ACC112 (cell line): ENCODE results near the gene HSPD1.
A peak's percentile ranks its signal among the peaks of the same experiment; 100 is the strongest.

Experiments
- H2AFZ ChIP-seq: fragments of 200-600 bp; sonication (generic); one replicate; pipeline ENCODE4 v1.6.0; 2017; ENCODE audit warnings: antibody characterized with exemption, low read length; ENCODE audit not compliant: unreplicated experiment
- H3K27ac ChIP-seq: fragments of 200-600 bp; sonication (generic); 2 replicates; pipeline ENCODE4 v1.5.1; 2014; ENCODE audit warnings: low read depth, mild to moderate bottlenecking, antibody characterized with exemption, low read length, moderate library complexity
- H3K27me3 ChIP-seq: fragments of 200-600 bp; sonication (generic); 2 replicates; pipeline ENCODE4 v1.6.1; 2014; ENCODE audit warnings: mild to moderate bottlenecking, antibody characterized with exemption, low read length, moderate library complexity, mixed read lengths; ENCODE audit not compliant: insufficient read depth
- H3K36me3 ChIP-seq: fragments of 200-600 bp; sonication (generic); 2 replicates; pipeline ENCODE4 v1.6.1; 2016; ENCODE audit warnings: mild to moderate bottlenecking, antibody characterized with exemption, low read length, moderate library complexity, mixed read lengths; ENCODE audit not compliant: insufficient read depth
- H3K4me1 ChIP-seq: fragments of 200-600 bp; sonication (generic); one replicate; pipeline ENCODE4 v1.6.1; 2016; ENCODE audit warnings: low read length, mixed read lengths; ENCODE audit not compliant: insufficient read depth, unreplicated experiment, control insufficient read depth
- H3K4me3 ChIP-seq: fragments of 200-600 bp; sonication (generic); 2 replicates; pipeline ENCODE4 v1.5.1; 2014; ENCODE audit warnings: mild to moderate bottlenecking, low read depth, low read length
- H3K79me2 ChIP-seq: fragments of 200-600 bp; sonication (generic); one replicate; pipeline ENCODE4 v1.6.0; 2016; ENCODE audit warnings: low read length; ENCODE audit not compliant: control insufficient read depth, unreplicated experiment, insufficient read depth

The HSPD1 gene

GRCh38 chr2:197499594-197500502 is at the start of gene HSPD1, which contains the start of gene HSPE1:
Gene HSPD1, minus strand, starts transcription at chr2:197499840. Its CDS starts 992 bp downstream, at chr2:197498848.
Gene HSPE1, plus strand, starts transcription at chr2:197500379. Its CDS starts 58 bp downstream, at chr2:197500437.
- Histone ChIP-seq H3K36me3 (peaks cover 44% of the 10 kb centered on the region), H2AFZ (peak within 1 kb of the TSS; percentile 65), H3K79me2 (peaks cover 85% of the 10 kb centered on the region), H3K27me3 (no peaks in the 10 kb centered on the region), H3K4me3 (peak within 1 kb of the TSS; percentile 99), H3K4me1 (peaks cover 44% of the 10 kb centered on the region), H3K27ac (peak within 1 kb of the TSS; percentile 73)

DNA sequence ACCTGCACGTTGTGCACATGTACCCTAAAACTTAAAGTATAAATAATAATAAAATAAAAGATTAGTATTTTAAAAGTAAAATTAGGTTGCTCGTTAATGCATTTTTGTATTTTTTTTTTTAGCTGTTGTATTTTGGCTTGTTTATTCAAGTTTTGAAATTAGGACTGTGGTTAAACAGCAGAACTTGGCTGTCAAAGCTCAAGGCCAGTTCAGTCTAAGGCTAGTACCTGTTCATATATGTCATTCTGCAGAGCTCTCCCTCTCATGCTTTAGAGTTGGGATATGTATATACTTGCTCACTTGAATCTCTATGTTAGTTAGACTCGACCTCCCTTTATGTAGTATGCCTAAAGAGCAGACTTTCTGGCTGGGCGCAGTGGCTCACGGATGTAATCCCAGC is 48.9 kb upstream of the HSPD1 start:
- Histone ChIP-seq H3K27me3 (no peaks in the 10 kb centered on the region), H3K4me1 (no peaks in the 10 kb centered on the region), H2AFZ (no peak overlapping the region), H3K27ac (no peak overlapping the region), H3K36me3 (peaks cover 13% of the 10 kb centered on the region), H3K79me2 (peaks cover 3% of the 10 kb centered on the region), H3K4me3 (no peak overlapping the region)

- no peak overlapping the region for H3K4me3 ChIP-seq
- H3K36me3 ChIP-seq: peaks cover 20% of the 10 kb centered on the region
- H3K4me1 ChIP-seq: no peaks in the 10 kb centered on the region
- no peak overlapping the region for H2AFZ ChIP-seq
- peaks cover 3% of the 10 kb centered on the region for H3K79me2 ChIP-seq
- H3K27ac ChIP-seq: no peak overlapping the region
- H3K27me3 ChIP-seq: no peaks in the 10 kb centered on the region
Measured at GRCh38 chr2:197547163-197547900, 47.7 kb upstream of the HSPD1 start.

GRCh38 chr2:197543206-197543605 is 43.6 kb upstream of the HSPD1 start:
- Histone ChIP-seq H3K27me3 (no peaks in the 10 kb centered on the region), H3K4me3 (no peak overlapping the region), H3K79me2 (peaks cover 15% of the 10 kb centered on the region), H2AFZ (no peak overlapping the region), H3K4me1 (peaks cover 4% of the 10 kb centered on the region), H3K27ac (no peak overlapping the region), H3K36me3 (peaks cover 34% of the 10 kb centered on the region)

DNA sequence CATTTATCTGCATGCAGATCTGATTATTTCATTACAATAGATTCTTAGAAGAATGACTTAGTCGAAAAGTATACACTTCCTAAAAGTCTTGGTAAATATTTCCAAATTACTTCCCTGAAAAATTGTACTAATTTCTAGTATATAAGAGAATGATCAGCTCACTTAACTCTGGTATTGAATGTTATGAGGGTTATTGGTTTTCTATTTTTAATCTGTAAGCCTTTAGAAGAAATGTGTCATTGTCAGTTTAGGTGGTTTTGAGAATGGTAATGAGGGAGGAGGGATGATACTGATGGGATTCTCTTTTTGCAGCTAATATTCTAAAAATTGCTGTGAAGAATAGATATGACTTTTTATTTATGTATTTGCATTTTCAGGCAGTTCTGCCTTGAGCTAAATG is 40.1 kb upstream of the HSPD1 start:
- Histone ChIP-seq H3K4me1 (peaks cover 4% of the 10 kb centered on the region), H3K79me2 (peaks cover 37% of the 10 kb centered on the region), H2AFZ (no peak overlapping the region), H3K27me3 (no peaks in the 10 kb centered on the region), H3K4me3 (no peak overlapping the region), H3K27ac (no peak overlapping the region), H3K36me3 (peaks cover 38% of the 10 kb centered on the region)

DNA sequence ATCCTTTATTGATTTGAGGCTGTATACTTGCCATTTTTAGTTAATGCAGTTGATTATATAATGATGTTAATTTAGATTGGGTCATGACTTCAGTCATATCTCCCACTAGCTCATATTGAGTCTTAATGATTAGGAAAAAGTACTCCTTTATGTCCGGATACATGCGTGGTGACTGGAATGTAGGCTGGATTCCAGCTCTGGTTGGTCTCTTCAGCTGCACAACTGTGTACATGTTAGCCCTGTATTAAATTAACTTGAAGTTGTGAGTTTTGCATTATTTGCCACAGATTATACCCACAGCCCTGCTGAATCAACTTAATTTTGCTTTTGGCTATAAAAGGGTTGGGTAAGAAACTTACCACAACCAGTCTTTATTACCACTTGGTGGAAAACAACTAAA is 38.8 kb upstream of the HSPD1 start:
- no peak overlapping the region for H3K4me3 ChIP-seq
- H3K36me3 ChIP-seq: peaks cover 36% of the 10 kb centered on the region
- peaks cover 46% of the 10 kb centered on the region for H3K79me2 ChIP-seq

DNA sequence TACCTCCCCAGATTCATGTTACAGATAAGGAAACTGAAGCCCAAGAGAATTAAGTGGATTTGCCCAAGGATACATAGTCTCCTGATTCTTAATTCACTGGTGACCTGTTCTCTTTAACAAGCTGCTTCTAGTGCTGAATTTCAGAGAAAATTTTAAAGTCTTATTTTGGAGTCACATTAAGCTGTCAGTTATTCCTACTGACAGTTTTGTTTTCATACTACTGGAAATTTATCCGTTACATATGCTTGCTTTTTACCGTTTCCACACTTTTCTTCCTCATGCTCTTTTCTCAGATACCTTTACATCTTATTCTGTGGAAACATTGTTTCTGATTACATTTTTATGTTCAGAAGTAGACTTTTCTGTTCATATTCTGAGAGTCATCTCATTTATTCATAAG is 17.5 kb upstream of the HSPD1 start:
- Histone ChIP-seq H2AFZ (no peak overlapping the region), H3K4me1 (peaks cover 18% of the 10 kb centered on the region), H3K79me2 (peaks cover 67% of the 10 kb centered on the region), H3K36me3 (no peaks in the 10 kb centered on the region), H3K27me3 (no peaks in the 10 kb centered on the region), H3K4me3 (peak overlapping the region; percentile 79), H3K27ac (no peak overlapping the region)

More for the DNA sequence above, 38.8 kb upstream of the HSPD1 start:
- H2AFZ ChIP-seq: no peak overlapping the region
- no peak overlapping the region for H3K27ac ChIP-seq
- H3K27me3 ChIP-seq: no peaks in the 10 kb centered on the region
- peaks cover 8% of the 10 kb centered on the region for H3K4me1 ChIP-seq

DNA sequence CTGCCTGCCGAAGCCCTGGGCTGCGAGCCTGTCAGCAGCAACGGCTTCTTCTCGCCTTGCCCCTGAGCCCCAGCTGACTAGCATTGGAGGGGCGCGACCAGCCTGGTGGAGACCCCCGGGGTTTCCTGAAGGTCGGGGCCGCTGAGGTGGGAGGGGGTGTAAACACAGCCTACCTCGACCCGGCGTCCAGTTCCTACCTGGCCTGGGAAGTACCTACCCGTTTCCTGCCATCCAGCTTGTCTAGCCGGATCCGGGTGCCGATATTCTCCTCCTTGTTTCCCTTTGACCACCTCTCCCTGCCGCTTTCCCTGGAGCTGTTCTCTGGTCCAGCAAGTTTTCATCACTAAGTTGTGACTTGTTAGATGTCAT is 16.7 kb upstream of the HSPD1 start:
- peak overlapping the region; percentile 93 for H2AFZ ChIP-seq
- H3K79me2 ChIP-seq: peaks cover 63% of the 10 kb centered on the region
- peak overlapping the region; percentile 50; the same call in 1 of the 2 replicates for H3K27ac ChIP-seq

GRCh38 chr2:197515739-197516392 is 16.2 kb upstream of the HSPD1 start, which contains the start of gene MOB4:
Gene MOB4, plus strand, starts transcription at chr2:197516066. Its CDS starts 21 bp downstream, at chr2:197516087.
- Histone ChIP-seq H3K36me3 (no peaks in the 10 kb centered on the region), H3K79me2 (peaks cover 59% of the 10 kb centered on the region), H3K27me3 (no peaks in the 10 kb centered on the region), H3K4me1 (peaks cover 18% of the 10 kb centered on the region), H2AFZ (peak within 1 kb of the TSS; percentile 93), H3K27ac (peak within 1 kb of the TSS; percentile 50), H3K4me3 (peak within 1 kb of the TSS; percentile 79)

More for the DNA sequence above, 16.7 kb upstream of the HSPD1 start:
- Histone ChIP-seq H3K4me1 (peaks cover 18% of the 10 kb centered on the region), H3K4me3 (peak overlapping the region; percentile 79), H3K36me3 (no peaks in the 10 kb centered on the region), H3K27me3 (no peaks in the 10 kb centered on the region)

DNA sequence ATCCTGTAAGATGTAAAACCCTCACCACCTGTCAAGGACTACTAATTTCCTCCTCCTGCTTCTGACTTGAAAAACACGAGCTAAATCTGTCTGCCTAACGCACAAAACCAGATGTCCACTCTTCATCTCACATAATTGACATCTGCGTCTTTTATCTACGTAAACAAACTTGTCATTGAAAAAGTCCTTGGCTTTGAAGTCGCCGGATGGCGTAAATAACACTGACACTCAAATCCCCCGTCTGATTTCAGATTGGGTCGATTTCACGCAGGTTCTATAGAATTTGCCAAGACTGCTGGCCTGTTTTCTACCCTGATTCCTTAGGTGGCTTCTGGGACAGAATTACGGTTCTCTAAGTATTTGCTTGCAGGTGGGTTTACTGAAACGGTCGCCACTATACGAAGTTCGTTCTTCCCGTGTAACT is 15.7 kb upstream of the HSPD1 start:
- Histone ChIP-seq H3K27me3 (no peaks in the 10 kb centered on the region), H3K27ac (peak overlapping the region; percentile 31), H3K36me3 (no peaks in the 10 kb centered on the region), H3K4me3 (peak overlapping the region; percentile 79), H3K4me1 (peaks cover 18% of the 10 kb centered on the region), H3K79me2 (peaks cover 54% of the 10 kb centered on the region), H2AFZ (peak overlapping the region; percentile 74)
